Measurements from ENCODE around the gene PAPOLA.

DNA sequence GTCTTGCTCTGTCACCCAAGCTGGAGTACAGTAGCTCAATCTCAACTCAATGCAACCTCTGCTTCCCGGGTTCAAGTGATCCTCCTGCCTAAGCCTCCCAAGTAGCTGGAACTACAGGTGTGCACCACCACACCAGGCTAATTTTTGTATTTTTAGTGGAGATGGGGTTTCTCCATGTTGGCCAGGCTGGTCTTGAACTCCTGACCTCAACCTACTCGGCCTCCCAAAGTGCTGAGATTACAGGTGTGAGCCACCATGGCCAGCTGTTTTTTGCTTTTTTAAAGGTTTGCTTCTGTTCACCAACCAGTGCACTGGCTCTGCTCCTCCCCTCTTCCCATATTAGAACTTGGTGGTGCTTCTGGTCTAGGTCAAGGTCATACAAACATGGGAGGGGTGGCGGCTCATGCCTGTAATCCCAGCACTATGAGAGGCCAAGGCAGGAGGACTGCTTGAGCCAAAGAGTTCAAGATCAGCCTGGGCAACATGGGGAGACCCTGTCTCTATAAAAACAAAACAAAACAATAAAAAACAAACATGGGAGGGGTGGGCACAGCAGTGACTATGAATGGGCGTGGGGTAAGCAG, 20.4 kb upstream of the PAPOLA start:
- TF ChIP-seq POLR2A (IDR thresholded peaks at IDR 0.05; ENCODE audit: low read depth, low read length) (no peak), TAF1 (IDR thresholded peaks at IDR 0.05; ENCODE audit: borderline replicate concordance, low read depth, low read length) (no peak)
